ENCODE results near the gene EED.

GRCh38 chr11:86205421-86206336 lies 38.9 kb upstream of the EED start:
- TF ChIP-seq, protein P1, sequence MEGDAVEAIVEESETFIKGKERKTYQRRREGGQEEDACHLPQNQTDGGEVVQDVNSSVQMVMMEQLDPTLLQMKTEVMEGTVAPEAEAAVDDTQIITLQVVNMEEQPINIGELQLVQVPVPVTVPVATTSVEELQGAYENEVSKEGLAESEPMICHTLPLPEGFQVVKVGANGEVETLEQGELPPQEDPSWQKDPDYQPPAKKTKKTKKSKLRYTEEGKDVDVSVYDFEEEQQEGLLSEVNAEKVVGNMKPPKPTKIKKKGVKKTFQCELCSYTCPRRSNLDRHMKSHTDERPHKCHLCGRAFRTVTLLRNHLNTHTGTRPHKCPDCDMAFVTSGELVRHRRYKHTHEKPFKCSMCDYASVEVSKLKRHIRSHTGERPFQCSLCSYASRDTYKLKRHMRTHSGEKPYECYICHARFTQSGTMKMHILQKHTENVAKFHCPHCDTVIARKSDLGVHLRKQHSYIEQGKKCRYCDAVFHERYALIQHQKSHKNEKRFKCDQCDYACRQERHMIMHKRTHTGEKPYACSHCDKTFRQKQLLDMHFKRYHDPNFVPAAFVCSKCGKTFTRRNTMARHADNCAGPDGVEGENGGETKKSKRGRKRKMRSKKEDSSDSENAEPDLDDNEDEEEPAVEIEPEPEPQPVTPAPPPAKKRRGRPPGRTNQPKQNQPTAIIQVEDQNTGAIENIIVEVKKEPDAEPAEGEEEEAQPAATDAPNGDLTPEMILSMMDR (IDR thresholded peaks at IDR 0.05; ENCODE audit: low read depth, low read length, poor library complexity, severe bottlenecking), result no peak
- TF ChIP-seq EZH2phosphoT487 (IDR thresholded peaks at IDR 0.05; ENCODE audit: borderline replicate concordance, low read length), result no peak

Data from DOHH2 (cell line).